HCT116 (cell line): ENCODE results near the gene POLRMT.

Experiments
- SP1 ChIP-seq: IDR thresholded peaks from 2 replicates; pipeline ENCODE4 v1.6.1; 2012; ENCODE audit warnings: low read depth
- ZFX ChIP-seq: fragments of 450-650 bp; IDR thresholded peaks from 2 replicates; pipeline ENCODE4 v1.6.1; 2017
- TF ChIP-seq, protein P1 (sequence below): IDR thresholded peaks from 2 replicates; pipeline ENCODE4 v1.6.1; 2012
- TF ChIP-seq, protein P2 (sequence below): IDR thresholded peaks from 2 replicates; pipeline ENCODE4 v1.6.1; 2012; ENCODE audit warnings: low read depth
- TF ChIP-seq, protein P3 (sequence below), 3 experiments: fragments of 200-600 bp in 1 of 3; sonication (generic) in 1 of 3; IDR thresholded peaks in 2 of 3; conservative IDR thresholded peaks in 1 of 3; 2 replicates each; pipeline ENCODE4 v1.5.1; 2012 to 2017; ENCODE audit warnings: low read depth in 2 of 3, low read length in 2 of 3, antibody characterized with exemption in 1 of 3, borderline replicate concordance in 1 of 3, control low read depth in 1 of 3, mild to moderate bottlenecking in 1 of 3, mixed read lengths in 1 of 3, mixed run types in 1 of 3, moderate library complexity in 1 of 3; ENCODE audit not compliant: insufficient read depth in 1 of 3

DNA sequence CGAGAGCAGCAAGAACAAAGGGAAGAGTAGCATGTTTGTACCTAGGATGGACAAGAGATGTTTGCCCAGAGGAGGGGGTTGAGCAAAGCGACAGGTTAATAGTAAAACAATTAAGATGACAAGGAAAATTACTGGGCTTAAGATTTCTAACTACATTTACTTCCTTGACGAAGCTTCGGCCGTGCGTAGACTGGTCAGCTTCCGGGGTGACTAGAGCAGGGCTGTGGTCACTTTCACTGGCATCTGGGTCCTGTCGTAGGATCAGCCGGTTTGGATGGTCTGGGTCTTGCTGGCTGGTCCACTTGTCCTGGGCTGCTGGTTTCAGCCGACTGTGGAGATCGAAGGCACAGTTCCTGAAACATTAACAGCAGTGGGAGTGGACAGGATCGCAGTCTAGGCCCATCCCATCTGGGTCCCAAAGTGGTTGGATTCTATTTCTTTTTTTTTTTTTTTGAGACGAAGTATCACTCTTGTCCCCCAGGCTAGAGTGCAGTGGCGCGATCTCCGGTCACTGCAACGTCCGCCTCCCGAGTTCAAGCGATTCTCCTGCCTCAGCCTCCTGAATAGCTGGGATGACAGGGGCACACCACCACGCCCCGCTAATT lies 65.9 kb downstream of the POLRMT start:
- TF ChIP-seq ZFX (no peak), SP1 (no peak)
- TF ChIP-seq, protein P1, sequence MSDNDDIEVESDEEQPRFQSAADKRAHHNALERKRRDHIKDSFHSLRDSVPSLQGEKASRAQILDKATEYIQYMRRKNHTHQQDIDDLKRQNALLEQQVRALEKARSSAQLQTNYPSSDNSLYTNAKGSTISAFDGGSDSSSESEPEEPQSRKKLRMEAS, result no peak
- TF ChIP-seq, protein P2, sequence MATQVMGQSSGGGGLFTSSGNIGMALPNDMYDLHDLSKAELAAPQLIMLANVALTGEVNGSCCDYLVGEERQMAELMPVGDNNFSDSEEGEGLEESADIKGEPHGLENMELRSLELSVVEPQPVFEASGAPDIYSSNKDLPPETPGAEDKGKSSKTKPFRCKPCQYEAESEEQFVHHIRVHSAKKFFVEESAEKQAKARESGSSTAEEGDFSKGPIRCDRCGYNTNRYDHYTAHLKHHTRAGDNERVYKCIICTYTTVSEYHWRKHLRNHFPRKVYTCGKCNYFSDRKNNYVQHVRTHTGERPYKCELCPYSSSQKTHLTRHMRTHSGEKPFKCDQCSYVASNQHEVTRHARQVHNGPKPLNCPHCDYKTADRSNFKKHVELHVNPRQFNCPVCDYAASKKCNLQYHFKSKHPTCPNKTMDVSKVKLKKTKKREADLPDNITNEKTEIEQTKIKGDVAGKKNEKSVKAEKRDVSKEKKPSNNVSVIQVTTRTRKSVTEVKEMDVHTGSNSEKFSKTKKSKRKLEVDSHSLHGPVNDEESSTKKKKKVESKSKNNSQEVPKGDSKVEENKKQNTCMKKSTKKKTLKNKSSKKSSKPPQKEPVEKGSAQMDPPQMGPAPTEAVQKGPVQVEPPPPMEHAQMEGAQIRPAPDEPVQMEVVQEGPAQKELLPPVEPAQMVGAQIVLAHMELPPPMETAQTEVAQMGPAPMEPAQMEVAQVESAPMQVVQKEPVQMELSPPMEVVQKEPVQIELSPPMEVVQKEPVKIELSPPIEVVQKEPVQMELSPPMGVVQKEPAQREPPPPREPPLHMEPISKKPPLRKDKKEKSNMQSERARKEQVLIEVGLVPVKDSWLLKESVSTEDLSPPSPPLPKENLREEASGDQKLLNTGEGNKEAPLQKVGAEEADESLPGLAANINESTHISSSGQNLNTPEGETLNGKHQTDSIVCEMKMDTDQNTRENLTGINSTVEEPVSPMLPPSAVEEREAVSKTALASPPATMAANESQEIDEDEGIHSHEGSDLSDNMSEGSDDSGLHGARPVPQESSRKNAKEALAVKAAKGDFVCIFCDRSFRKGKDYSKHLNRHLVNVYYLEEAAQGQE, result no peak
- TF ChIP-seq, protein P3, sequence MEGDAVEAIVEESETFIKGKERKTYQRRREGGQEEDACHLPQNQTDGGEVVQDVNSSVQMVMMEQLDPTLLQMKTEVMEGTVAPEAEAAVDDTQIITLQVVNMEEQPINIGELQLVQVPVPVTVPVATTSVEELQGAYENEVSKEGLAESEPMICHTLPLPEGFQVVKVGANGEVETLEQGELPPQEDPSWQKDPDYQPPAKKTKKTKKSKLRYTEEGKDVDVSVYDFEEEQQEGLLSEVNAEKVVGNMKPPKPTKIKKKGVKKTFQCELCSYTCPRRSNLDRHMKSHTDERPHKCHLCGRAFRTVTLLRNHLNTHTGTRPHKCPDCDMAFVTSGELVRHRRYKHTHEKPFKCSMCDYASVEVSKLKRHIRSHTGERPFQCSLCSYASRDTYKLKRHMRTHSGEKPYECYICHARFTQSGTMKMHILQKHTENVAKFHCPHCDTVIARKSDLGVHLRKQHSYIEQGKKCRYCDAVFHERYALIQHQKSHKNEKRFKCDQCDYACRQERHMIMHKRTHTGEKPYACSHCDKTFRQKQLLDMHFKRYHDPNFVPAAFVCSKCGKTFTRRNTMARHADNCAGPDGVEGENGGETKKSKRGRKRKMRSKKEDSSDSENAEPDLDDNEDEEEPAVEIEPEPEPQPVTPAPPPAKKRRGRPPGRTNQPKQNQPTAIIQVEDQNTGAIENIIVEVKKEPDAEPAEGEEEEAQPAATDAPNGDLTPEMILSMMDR (IDR thresholded peaks at IDR 0.05 in 2 of 3, conservative IDR thresholded peaks at IDR 0.05 in 1 of 3; ENCODE audit: borderline replicate concordance in 1 of 3, insufficient read depth in 1 of 3, low read depth in 2 of 3, low read length in 2 of 3), result no peak
